C4-2B (cell line): ENCODE measurements around the gene LILRB2.

Experiments
- CTCF ChIP-seq: fragments of 450-650 bp; conservative IDR thresholded peaks from 2 replicates; pipeline ENCODE4 v1.5.1; 2017; ENCODE audit warnings: mild to moderate bottlenecking
- ZFX ChIP-seq: fragments of 450-650 bp; IDR thresholded peaks from 2 replicates; pipeline ENCODE4 v1.6.1; 2017

- TF ChIP-seq CTCF (no peak), ZFX (no peak)
These were observed 7.1 kb downstream of the LILRB2 start for GRCh38 chr19:54273821-54274220.
